HG02870 (cell line): ENCODE data around the gene DCTN1.
"Not testable (repeated sequence)": the region's sequence is repeated elsewhere in the genome, so short reads cannot be mapped to it uniquely, and the experiment has no call there.

Experiments used
- ATAC-seq: cut with Tn5 transposase; IDR thresholded peaks from one replicate; pipeline ENCODE4 v1.9.1; 2021; ENCODE audit warnings: mild to moderate bottlenecking, moderate library complexity; ENCODE audit not compliant: unreplicated experiment

Gene DCTN1

DNA sequence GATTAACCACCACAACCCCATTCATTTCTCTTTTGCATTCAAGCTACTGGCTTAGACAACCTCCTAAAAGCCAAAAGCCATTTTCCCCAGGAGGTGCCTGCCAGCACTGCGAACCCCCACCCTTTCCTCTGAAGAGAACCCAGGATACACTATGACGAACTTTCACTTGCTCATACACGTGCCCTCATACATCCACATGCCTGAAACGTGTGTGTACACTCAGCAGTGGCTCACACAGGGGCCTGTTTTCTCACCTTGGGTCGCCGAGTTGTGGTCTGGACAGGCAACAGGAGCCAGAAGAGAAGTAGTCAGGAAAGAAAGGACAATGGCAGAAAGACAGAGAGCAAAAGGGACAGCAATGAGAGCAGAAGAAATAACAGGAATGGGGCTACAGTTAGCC lies 7.4 kb downstream of the DCTN1 start:
- ATAC-seq: no peak

DNA sequence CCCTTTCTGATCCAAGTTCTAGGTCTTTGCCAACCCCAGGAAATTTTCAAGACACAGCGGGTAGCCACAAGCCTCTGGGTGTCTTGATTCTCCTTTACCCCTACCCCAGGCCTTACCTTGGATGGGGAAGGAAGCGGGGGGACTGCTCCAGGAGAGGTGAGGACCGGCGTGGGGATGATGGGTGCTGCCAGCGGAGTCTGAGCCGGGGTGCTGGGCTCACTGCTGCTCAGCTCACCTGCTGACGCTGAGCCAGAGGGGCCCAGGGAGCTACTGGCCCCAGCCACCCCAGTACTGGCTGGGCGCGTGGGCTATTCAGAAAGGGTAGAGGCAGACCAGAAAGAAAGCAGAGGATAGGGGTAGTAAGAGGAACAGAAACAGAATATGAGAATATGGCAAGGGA lies 8.7 kb downstream of the DCTN1 start:
- ATAC-seq: no peak

DNA sequence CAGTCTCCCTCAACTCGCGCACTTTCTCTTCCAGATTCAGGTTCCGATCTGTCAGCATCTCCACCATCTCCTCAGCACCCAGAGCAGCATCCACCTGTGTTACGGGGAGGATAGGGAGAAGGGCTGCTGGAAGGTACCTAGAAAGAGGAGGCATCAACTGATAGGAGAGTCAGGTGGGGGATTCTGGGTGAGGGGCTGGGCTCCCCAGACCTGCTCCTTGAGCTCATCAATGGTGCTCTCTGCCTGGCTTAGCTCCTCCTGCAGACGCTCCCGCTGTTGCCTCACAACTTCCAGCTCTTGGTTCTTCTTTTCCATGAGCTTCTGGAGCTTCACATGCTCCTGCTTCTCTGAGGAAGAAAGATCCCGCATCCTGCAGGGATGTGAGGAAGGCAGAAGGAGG lies 10.1 kb downstream of the DCTN1 start:
- ATAC-seq: no peak

DNA sequence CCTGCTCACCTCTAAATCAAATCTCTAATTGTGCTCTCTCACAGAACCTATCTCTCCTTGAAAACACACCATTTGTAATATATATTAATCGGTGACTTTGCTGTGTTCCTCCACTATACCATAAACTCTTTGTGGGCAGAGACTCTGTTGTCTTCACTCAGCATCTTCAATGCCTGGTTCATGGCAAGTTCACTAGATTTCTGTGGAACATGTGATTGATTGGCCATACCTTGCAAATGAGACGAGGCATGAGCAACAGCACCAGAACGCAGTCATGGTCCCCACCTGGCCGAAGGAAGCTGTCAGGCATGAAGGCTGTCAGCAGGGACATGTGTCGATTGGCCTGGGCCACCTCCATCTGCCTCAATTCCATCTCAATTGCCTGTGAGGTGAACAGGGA lies 11.6 kb downstream of the DCTN1 start:
- no peak for ATAC-seq

DNA sequence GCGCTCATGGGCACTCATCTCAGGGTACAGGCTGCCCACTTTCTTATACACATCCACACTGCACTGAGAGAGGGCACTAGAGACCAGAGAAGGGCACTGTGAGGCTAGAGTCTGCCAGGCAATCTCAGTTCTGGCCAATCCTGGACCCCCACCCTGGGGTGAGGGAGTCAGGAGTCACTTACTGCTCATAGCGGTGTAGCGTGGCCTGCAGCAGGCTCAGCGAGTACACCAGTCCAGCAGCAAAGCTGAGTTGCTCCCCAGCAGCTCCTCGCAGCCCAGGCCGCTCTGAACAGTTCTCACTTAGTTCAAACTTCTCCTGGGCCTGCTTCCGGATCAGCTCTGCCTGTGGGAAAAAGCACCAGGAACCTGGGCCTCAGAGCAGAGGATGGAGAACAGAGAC lies 12.3 kb downstream of the DCTN1 start:
- no peak for ATAC-seq

DNA sequence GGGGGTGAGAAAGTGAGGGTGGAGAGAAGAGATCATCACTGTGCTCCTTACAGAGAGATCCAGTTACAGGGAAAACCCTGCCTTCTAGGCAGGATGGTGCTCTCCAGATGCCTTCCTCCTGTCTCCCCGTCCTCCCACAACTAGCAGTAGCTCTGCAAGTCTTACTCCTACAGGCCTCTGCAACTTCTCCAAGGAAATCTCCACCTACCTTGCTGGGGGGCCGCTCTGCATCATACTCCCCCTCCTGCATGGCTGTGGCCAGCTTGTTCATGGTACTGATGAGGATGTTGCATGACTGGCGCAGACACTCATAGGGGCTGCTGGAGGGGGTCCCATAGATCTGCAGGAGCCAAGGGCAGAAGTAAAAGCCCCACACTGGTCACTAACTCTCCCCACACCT lies 14.1 kb downstream of the DCTN1 start:
- no peak for ATAC-seq

DNA sequence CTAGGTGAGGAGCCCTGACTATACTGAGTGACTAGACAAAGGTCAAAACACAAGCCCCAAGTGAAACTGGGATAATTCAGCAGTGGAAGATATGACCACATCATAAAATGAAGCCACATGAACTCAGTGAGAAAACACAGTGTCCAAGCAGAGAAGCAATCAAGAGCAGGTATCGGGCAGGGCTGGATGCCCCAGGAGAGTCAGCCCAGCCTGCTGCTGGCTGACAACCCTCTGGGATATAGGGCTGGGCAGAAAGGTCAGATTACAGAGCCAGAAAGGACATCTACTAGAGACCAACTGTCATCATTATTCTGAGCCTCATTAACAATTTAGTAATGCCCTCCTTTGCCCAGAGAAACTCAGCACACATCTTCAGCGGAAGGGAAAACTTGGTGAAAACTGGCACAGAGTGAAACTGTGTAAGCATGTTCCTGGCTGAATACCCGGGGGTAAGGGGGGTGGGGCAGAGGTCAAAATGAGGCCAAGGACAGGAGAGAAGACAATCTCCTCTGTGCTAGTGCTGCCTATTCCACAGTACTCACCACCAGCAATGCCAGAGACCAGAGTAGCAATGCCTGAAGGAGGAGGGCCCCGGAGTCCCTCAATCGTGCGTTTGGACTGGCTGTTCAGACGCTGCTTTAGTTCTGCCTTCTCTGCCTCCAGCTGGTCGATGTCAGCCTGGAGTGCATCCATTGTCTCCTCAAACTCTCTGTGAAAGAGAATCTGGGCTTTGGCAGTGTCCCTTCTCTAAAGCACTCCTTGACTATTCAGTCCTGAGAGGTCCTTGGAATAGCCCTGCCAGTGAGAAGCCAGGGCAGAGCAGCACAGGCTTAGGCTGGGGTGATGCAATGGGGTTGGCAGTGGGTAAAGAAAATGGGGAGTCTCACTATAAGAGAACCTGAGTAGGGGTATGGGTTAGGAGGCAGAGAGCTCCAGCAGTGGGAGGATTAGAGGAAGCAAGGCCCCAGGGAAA lies 15.3 kb downstream of the DCTN1 start:
- ATAC-seq: no peak

DNA sequence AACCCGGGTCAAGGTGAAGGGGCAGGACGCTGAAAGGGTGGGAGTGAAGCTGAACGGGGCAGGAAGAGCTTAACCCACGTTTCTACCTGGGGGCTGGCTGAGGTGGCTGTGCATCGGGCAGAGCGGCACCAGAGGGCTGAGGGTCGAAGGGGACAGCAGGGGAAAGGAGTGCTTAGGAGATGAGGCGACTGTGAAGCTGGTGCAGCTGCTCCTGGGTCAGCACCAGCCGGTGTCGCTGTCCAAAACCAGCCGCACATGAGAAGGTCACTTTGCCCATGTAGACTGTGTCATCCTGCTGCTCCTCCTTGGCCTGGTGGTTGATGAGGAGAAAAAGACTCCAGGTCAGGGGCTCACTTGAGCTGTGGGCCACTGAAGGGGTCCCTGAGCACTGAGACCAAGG lies 18.8 kb downstream of the DCTN1 start:
- ATAC-seq: no peak

DNA sequence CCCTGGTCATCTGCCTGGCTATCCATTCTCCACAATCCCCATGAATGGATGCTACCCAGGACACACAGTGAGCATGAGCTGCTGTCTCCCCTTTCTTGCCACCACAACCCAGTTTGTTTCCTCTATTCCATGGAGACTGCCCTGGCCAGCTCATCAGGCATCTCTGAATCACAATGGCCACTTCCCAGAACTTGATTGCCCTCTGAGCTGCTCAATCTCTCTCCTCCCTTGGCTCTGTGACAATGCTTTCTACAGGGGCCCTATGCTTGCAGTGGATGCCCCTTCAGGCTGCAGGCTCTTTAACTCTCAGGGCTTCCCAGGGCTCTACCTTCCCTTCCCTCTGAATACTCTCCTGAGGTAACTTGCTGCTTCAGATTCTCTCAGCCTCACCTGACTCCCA lies 22.5 kb downstream of the DCTN1 start:
- ATAC-seq: no peak

DNA sequence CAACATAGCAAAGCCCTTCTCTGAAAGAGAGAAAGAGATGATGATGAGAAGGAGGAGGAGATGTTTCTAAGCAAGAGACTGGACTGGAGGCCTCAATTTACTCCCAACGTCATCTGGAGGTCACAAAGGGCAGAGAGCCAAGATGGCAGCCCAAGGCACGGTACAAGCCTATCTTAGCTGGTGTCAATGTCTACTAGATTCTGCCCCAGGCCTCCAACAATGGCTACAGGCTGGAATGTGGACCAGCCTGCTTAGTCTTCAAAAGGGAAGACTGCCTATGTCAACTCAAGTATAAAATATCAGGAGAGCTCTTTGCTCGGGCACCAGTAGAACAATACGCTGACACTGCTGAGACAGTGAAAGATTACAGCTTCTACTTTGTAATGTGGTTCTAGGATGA lies 30.2 kb downstream of the DCTN1 start:
- ATAC-seq: no peak

DNA sequence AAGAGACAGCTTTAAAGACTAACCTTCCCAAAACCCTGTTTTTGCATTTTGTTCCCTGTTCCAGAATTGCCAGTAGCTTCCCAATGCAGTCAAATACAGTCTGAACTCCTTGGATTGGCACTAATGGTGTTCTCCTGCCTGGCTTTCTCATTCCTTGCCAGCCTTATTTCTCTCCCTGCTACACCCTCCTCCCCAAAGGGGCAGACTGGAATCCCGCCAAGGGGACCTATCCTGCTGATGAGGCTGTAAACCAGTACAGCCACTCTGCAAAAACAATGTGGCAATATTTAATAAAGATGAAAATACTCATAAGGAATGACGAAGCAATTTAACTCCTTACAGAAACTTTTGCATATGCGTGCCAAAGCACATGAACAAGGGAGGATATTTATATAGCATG lies 32.4 kb downstream of the DCTN1 start:
- no peak for ATAC-seq

DNA sequence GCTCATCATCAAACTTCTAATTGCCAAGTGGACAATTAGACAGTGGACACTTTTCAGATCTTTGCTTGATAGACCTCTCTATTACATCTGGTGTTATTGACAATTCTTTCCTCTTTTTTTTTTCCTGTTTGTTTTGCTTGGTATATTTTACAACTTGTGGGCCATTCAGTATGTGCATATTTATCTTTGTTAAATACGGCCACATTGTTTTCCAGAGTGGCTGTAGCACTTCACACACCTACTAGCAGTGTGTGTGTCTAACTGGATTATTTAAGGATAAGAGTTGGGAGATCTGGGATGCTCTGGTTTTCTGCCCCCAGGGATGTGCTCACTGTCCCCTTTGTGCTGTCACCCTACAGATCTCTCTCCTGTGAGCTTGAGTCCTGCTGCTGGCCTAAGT lies 32.8 kb downstream of the DCTN1 start:
- no peak for ATAC-seq

DNA sequence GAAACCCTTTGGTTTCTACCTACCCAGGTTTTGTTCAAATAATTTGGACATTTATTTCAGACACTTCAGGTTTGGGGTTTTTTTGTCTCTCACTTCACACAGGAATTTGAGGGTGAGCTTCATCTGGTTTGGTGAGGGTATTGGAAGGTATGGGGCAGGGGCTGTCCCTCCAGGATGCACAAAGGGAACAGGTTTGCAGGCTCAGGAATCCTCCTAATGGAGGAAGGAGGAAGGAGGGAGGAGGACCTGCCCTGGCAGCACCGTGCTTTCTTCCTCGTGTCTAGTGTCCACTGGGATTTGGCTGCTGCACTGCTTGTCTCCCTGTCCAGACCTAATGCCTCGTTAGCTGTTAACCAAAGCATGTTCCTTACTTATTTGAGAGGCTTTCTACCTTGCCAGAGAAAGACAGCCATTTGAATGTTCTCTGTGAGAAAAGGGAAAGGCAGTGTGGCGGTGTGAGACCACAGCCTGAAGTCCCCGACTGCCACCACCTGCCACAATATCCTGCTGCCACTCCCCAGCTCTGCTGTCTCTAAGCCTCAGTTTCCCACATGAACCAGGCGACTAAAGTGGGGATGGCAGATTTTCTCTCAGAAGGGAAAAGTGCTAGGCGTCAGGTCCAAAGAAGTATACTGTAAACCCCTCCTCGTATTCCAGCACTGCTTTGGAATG lies 34.7 kb downstream of the DCTN1 start:
- ATAC-seq: no peak

DNA sequence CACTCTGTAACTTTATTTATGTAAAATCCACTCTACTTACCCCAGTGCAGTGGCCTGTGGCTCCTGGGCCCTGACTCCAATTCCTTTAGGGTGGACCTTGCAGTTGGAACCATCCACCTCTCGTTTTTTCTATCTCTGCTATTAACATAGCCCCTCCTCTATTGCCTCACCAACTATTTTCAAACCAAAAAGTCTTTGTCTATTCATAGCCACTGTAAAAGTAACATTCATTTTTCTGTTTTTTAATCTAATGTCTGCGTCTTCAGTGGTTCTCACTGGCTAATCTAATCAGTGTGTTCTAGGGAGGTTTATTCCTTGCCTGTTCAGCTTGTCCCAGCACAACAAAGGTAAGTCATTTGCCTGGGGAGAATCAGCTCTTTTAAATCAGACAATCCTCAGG lies 36.8 kb downstream of the DCTN1 start, which contains the start of gene SLC4A5:
TSS of gene SLC4A5 (minus strand) at position 101 of the 400 bp plus-strand sequence. CDS start 28,393 bp downstream, outside the sequence.
- ATAC-seq: no peak

DNA sequence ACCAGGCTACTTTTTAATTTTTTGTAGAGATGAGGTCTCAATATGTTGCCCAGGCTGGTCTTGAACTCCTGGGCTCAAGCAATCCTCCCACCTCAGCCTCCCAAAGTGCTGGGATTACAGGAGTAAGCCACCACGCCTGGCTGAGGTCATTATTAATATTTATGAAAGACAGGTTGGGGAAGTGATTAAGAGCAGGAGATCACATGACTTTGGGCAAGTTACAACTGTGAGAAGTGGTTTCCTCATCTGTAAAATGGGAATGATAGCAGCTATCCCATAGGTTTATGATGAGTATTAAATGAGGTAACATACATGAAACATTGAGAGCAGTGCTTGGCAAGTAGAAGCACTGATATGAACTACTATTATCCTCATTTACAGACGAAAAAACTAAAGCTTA lies 43.9 kb downstream of the DCTN1 start:
- not testable (repeated sequence) for ATAC-seq

DNA sequence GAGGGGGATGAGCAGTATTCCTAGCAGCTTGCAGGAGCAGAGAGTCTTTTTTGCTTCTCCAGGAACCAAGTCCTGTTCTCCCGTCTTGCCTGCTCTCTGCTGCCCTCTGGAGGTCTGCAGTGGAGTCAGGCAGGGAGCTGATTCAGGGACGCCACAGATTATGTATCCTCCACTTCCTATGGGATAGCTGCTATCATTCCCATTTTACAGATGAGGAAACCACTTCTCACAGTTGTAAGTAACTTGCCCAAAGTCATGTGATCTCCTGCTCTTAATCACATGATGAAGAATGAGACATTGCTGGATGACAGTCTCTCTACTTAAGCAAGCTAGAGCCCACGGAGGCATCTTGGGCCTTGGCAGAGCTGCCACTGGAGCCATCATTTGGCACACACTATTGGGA lies 45.2 kb downstream of the DCTN1 start:
- no peak for ATAC-seq

DNA sequence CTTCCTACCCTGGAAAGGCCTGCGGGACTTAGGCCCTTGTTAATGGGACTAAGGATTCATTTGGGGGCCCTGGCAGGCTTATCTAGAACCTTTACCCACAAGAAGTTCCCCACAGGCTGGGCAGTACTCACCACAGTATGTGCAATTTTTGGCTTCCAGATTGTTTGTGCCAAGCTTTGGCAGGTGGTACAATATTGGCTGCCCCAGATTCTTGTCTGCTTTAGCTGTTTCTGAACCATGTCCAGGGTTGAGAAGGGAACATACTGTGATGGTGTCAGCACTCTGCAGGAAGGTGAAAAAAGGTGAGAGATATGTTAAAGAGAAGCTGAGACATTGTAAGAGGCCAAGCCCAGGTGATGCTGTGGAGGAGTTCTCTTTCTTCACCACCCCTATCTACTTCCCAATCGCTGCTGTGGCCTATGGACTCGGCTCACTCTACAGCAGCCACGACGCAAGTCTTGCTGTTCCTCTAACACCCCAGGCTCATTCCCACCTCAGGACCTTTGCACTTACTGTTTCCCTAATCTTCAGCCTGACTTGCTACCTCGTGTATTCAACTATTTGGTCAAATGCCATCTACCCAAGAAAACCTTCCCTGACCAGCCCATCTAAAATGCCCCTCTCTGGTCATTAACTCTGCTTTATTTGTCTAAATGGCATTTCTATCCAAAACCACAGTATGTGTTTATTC lies 46.1 kb downstream of the DCTN1 start:
- ATAC-seq: no peak

DNA sequence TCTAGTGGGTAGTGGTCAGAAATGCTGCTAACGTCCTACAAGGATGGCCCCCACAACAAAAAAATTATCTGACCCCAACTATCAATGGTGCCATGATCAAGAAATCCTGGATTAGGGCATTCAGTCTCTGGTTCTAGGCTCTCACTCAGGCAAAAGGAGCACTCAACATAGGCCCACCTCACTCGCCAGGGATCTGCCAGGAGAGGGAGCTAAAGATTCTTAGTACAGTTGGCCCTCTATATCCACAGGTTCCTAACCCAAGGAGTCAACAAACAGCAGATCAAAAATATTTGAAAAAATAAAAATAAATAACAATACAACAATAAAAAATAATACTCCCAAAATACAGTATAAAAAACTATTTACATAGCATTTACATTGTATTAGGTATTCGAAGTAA lies 46.9 kb downstream of the DCTN1 start:
- ATAC-seq: no peak

DNA sequence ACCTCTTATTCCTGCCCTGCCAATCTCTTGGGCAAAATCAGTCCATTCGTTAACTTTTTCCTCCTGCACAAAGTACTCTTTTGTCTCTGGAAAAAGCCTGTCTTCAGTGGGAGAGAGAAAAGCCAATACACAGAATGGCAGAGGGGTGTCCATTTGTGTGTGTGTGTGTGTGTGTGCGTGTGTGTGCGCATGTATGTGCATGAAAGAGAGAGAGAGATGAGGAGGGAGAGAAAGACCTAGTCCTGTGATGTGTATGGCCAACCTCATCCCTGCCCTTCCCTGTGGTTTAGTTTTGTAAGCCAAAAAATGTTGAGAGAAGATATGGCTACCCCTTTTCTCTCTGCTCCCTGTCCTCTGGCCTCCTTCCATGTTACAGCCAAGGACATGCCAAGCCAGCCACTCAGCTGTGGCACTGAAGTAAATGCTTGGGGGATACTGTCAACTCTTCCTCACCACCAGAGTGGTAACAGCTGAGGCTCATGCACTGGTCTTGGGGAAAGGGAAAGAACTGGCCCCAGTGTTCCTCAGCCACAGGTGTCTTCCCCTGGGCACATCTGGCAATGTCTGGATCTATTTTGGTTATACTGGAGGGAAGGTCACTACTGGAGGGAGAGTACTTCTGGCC lies 47.4 kb downstream of the DCTN1 start:
- no peak for ATAC-seq

DNA sequence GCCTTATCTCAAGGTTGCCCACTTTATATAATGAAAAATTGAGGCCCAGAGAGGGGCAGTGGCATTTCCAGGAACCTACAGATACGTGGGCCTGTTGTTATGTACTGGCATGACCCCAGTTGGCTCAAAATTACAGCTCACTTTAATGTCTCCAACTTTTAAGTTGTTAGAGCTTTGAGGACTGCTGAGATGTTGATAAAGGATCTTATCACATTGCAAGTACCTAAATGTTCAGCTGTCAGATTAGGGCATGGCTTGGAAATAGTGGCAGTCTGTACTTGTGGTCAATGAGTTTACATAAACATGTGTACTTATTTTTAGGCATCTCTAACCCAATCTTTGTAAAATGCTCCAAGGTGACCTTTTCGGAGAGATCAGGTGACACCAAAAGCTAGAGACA lies 51.5 kb downstream of the DCTN1 start:
- ATAC-seq: no peak

DNA sequence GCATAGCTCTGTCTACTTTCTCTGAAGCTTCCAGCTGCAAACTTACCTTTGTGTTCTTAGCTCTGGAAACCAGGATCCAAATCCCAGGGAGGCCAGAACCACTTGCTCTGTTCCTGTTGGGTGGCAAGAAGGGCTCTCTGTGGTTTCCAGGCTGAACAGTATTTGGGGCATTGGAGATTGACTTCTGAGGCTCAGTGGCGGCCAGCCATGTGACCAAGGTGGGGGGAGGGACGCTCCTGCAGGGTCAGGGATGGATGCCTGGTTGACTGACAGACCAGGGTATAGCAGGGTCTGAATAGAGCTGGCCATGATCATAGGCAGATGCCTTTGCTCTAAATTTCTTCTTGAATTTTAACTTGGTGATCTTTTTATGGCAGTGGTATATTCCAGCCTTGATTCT lies 52.0 kb downstream of the DCTN1 start:
- ATAC-seq: no peak
